ENCODE data around the gene EFCAB11.
"Not testable (repeated sequence)": the region's sequence is repeated elsewhere in the genome, so short reads cannot be mapped to it uniquely, and the experiment has no call there.

EFCAB11 gene

GRCh38 chr14:89912221-89912620, 42.3 kb downstream of the EFCAB11 start:
- no peak for FAIRE-seq
- no peak for DNase-seq (ENCODE audit: low spot score)

GRCh38 chr14:89911010-89911919, 43.3 kb downstream of the EFCAB11 start:
- FAIRE-seq (no peak), DNase-seq (ENCODE audit: low spot score) (no peak)

- no peak for DNase-seq (ENCODE audit: low spot score)
- FAIRE-seq = no peak
Measured at GRCh38 chr14:89910691-89911009, 43.9 kb downstream of the EFCAB11 start.

GRCh38 chr14:89909586-89909985, 44.9 kb downstream of the EFCAB11 start:
- DNase-seq (ENCODE audit: low spot score) (no peak), FAIRE-seq (no peak)

DNA sequence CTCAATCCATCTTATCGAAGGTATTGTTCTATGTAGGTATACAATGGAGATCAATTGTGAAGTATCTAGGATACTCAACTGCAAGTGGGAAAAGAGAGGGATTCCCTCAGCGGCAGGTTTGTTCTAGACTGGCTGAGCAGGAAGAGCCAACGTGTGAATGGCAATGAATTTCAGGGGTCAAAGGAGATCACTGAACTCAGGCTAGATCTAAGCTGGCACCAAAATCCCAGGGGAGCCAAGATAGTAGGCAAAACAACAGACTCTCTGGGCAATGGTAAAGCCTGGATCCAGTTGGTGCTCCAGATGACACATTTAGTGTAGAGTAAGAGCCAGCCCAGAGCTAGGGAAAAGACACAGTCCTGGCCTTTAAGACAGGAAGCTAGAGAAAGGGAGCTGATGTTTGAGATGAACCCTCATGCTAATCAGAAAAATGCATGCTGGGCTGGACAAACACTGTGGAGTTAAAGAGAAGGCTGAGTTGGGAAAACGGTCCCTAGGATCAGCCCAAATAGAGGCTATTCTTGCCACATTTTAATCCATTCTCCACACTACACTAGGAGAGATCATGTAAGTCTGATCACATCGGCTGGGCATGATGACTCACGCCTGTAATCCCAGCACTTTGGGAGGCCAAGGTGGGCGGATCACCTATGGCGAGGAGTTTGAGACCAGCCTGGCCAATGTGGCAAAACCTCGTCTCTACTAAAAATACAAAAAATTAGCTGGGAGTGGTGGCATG, 45.6 kb downstream of the EFCAB11 start:
- no peak for FAIRE-seq
- no peak for DNase-seq (ENCODE audit: low spot score)

- DNase-seq (ENCODE audit: low spot score) (no peak), FAIRE-seq (no peak)
Measured at GRCh38 chr14:89907655-89908054, 46.9 kb downstream of the EFCAB11 start.

- no peak for FAIRE-seq
Measured at GRCh38 chr14:89906000-89906399, 48.5 kb downstream of the EFCAB11 start.

GRCh38 chr14:89903340-89903952, 51.1 kb downstream of the EFCAB11 start:
- DNase-seq (ENCODE audit: low spot score) (no peak), FAIRE-seq (no peak)

More at GRCh38 chr14:89906000-89906399, 48.5 kb downstream of the EFCAB11 start:
- no peak for DNase-seq (ENCODE audit: low spot score)

DNA sequence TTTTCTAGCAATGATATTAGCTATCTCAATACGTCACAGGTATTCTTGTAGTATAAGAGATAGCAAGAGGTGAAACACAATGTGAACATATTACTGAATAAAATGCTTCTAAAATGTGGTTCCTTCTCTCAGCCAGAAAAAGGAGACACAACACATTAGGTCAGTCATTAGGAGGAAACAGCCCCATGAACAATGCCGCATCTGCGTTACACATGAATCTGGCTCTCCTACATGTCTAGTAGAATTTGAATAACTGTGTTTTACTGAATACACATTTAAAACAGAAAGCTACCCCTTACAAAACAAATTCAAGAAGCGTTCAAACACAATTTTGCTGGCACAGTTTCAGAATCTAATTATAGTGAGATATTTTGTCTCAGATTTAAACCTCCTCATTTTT, 51.6 kb downstream of the EFCAB11 start:
- FAIRE-seq = no peak
- DNase-seq (ENCODE audit: low spot score) = no peak

DNA sequence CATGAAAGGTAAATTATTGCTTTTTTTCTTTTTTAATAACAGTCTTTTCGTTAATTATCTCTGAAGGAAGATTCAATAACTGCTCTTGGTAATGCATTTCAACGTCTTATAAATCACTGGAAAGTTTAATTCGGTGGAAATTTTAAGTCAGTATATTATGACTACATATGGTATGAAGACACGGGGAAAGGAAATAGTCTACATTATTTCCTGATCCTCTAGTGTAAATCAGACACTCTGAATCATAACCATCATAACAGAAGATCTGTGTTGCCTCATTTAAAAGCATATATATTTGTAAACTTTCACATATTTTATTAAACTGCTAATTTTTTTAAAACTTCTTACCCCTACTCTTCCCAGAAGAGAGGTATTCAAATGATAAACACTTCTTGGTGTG, 53.7 kb downstream of the EFCAB11 start:
- FAIRE-seq (no peak), DNase-seq (ENCODE audit: low spot score) (no peak)

DNA sequence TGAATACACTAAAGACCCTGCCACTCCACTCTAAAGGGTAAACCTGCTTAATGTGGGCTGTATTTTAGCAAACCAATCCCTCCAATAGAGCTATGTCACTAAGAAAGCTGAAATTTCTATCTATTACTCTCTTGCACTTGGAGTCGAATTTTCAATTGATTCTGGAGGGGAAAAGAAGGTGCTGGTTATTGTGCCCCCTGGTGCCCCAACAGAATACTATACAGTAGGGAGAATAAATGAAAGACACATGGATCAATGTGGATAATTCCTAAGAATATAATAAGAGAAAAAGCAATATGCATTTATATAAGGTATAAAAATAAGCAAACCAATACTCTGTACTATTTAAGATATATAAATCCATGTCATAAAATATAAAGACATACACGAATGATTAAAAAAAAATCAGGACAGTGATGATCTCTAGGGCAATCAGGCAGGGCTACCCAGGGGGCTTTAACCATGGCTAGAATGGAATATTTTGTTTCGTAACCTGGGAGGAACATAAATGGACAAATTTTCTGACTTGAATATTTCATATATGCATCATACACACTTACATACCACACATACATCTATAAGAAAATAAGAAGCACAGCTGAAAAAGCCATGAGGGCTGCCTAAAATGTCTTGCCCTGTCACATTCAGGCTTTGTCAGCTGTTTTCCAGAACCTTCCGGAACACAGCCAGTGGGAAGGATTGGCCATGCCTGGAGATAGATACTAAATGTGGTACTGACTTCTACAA, 54.4 kb downstream of the EFCAB11 start:
- DNase-seq (ENCODE audit: low spot score) (peak; percentile 11), FAIRE-seq (no peak)

DNA sequence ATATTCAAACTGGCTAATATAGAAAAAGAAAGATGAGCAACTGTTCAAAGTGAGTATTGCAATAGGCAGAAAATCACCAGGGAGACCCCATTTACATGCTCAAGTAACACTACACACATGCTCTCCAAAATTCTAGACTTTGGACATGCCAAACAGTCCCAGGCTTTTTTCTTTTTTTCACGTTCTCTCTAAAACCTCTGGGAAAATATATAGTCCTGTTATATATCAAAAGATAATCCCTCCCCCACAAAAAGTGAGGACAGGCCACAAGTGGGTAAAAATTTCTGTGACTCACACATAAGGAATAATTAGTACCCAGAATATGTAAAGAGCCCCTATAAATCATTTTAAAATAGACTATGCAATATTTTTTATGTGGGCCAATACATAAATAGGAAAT, 55.2 kb downstream of the EFCAB11 start:
- FAIRE-seq (no peak), DNase-seq (ENCODE audit: low spot score) (no peak)

- DNase-seq (ENCODE audit: low spot score); FAIRE-seq: not testable (repeated sequence)
Measured at GRCh38 chr14:89893388-89893787, 61.1 kb downstream of the EFCAB11 start.

GRCh38 chr14:89892953-89893352, 61.6 kb downstream of the EFCAB11 start:
- FAIRE-seq (no peak), DNase-seq (ENCODE audit: low spot score) (no peak)

- not testable (repeated sequence) for DNase-seq (ENCODE audit: low spot score); FAIRE-seq
Measured at GRCh38 chr14:89891721-89892120, 62.8 kb downstream of the EFCAB11 start.

- FAIRE-seq = no peak
- DNase-seq (ENCODE audit: low spot score) = no peak
Measured at GRCh38 chr14:89891055-89891454, 63.5 kb downstream of the EFCAB11 start.

GRCh38 chr14:89890589-89890988, 63.9 kb downstream of the EFCAB11 start:
- FAIRE-seq (no peak), DNase-seq (ENCODE audit: low spot score) (no peak)

- no peak for FAIRE-seq
- DNase-seq (ENCODE audit: low spot score) = no peak
Measured at GRCh38 chr14:89889626-89890025, 64.9 kb downstream of the EFCAB11 start.

GRCh38 chr14:89884761-89885160, 69.8 kb downstream of the EFCAB11 start:
- DNase-seq (ENCODE audit: low spot score) (no peak), FAIRE-seq (no peak)

- FAIRE-seq = no peak
- DNase-seq (ENCODE audit: low spot score) = no peak
Measured at GRCh38 chr14:89881839-89882238, 72.7 kb downstream of the EFCAB11 start.

- not testable (repeated sequence) for FAIRE-seq; DNase-seq (ENCODE audit: low spot score)
Measured at GRCh38 chr14:89874091-89874490, 80.4 kb downstream of the EFCAB11 start.

Data from urothelium cell line (cell line).